Natural killer cell treated with Interleukin-12 subunit alpha and Interleukin-12 subunit beta and Interleukin-15 and Interleukin-18, amount 100 ng/mL, for 72 hours (primary cell): ENCODE data around the gene SMAP2. TPM values are rescaled to one million over a fixed set of nuclear protein-coding genes. Genes with fewer than 3 reads are reported as not detected.
"Not testable (repeated sequence)": the region's sequence is repeated elsewhere in the genome, so short reads cannot be mapped to it uniquely, and the experiment has no call there.

Source experiments
- ATAC-seq, 2 donors: fragments of 150-1000 bp; cut with Tn5 transposase in 1 of 2; sonication (Bioruptor Pico), chemical (Tn5 transposase) in 1 of 2; 2 replicates each; pipeline ENCODE4 v1.10.0; 2021
- DNase-seq: peaks from one replicate; pipeline ENCODE4 v3.0.0; 2022; ENCODE audit warnings: low spot score
- H3K27ac Mint-ChIP-seq, 2 donors: 1 replicate in 1 of 2; 2 replicates in 1 of 2; pipeline ENCODE4 v1.8.0; 2022; ENCODE audit warnings: mixed read lengths in 2 of 2, mild to moderate bottlenecking in 1 of 2, moderate library complexity in 1 of 2
- H3K27me3 Mint-ChIP-seq, 2 donors: 1 replicate in 1 of 2; 2 replicates in 1 of 2; pipeline ENCODE4 v1.8.0; 2022; ENCODE audit warnings: mixed read lengths in 2 of 2
- H3K36me3 Mint-ChIP-seq: one replicate; pipeline ENCODE4 v1.8.0; 2022; ENCODE audit warnings: mixed read lengths
- H3K4me1 Mint-ChIP-seq, 2 donors: 1 replicate in 1 of 2; 2 replicates in 1 of 2; pipeline ENCODE4 v1.8.0; 2022; ENCODE audit warnings: low read depth in 2 of 2, mixed read lengths in 2 of 2, mild to moderate bottlenecking in 1 of 2
- H3K4me3 Mint-ChIP-seq: one replicate; pipeline ENCODE4 v1.8.0; 2022; ENCODE audit warnings: mixed read lengths
- H3K9me3 Mint-ChIP-seq: 2 replicates; pipeline ENCODE4 v1.8.0; 2022; ENCODE audit warnings: mixed read lengths
- total RNA-seq, 2 donors: library from RNA; stranded (reverse); gene quantifications; one replicate each; pipeline ENCODE4 v1.2.3, GENCODE V29; 2022

Gene SMAP2
- total RNA-seq, 2 donors from 2014 or later: 132 to 158 TPM

DNA sequence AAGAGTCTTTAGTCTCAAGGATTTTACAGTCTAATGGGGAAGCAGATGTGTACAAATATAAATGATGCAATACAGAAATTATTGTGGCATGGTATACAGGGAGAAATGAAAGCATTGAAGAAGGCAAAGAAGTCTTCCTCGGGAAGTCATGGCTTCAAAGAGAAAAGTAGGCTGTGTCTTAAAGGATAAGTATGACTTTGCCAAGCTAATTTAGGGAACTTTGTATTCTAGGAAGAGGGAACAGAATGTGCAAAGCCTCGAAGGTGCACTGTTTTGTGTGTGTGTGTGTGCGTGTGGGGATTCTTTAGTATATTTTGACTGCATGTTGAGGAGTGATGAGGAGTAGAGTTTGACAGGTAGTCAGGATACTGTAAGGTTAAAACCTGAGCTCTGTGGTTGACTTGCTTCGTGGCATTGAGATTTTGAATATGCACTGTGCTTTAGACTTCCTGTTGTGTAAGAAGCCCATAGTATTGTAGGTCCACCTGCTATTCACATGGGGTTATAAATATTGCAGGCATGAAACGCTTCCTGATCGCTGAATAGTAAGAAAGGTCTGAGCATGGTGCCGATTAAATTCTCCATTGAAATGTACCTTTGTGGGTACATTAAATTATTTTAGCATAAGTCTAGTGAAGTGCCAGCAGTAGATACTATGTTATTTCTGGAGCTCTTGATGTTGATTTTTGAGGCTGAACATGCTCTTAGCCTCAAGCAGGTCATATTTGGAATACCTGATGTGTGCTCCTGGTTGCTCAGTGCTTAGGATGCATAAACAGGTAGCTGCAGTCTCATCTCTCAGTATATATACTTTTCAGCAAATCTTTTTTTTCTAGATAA, 8.0 kb downstream of the SMAP2 start:
- DNase-seq (no peak), ATAC-seq (peak; percentile 38 to 60)
- peak overlapping the region; percentile 88 for H3K4me3 Mint-ChIP-seq
- peaks cover 62 to 80% of the 10 kb centered on the region in 2 donors for H3K4me1 Mint-ChIP-seq
- peak overlapping the region; percentile 99 for H3K27ac Mint-ChIP-seq
- H3K9me3 Mint-ChIP-seq: no peaks in the 10 kb centered on the region
- no peaks in the 10 kb centered on the region for H3K27me3 Mint-ChIP-seq
- peaks cover 15% of the 10 kb centered on the region for H3K36me3 Mint-ChIP-seq

DNA sequence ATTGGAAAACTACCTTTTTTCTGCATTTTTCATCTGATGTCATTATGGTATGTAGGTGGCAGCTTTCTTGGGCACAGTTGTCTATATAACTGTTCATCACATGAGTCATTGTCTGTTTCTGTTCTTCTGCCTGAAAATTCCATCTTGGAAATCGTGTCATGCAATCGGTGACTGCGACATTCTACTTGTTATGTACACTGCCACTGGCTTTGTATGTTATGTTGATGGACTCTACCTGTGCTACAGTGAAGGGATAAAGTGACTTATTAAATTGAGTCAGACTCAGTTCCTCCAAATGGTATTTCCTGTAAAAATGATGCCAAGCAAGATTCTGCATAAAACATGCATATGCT, 8.6 kb downstream of the SMAP2 start:
- H3K27ac Mint-ChIP-seq: peak overlapping the region; percentile 99

DNA sequence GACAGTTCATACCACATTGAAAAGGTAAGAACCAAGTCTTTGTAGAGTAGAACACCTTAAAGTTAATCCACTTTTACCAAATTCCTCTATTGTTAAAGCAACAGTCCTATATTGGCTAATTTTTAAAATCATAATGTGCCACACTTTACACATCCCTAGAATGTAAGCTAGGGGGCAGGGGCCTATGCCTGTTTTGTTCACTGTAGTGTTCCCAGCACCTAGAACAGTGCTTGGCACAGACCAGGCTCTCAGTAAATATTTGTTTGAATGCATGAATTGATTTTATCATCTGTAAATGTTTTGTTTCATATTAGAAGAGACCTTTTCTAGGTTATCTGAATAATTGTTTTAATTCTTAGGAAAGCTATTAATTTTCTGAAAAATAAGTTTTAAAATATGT, 9.1 kb downstream of the SMAP2 start:
- Mint-ChIP-seq H3K4me3 (peak overlapping the region; percentile 88), H3K36me3 (peaks cover 10% of the 10 kb centered on the region), H3K9me3 (no peaks in the 10 kb centered on the region), H3K27ac (peak overlapping the region; percentile 99), H3K4me1 (peaks cover 62 to 70% of the 10 kb centered on the region in 2 donors), H3K27me3 (no peaks in the 10 kb centered on the region)
- ATAC-seq: no peak
- DNase-seq: no peak

More for the DNA sequence above, 8.6 kb downstream of the SMAP2 start:
- peaks cover 63 to 75% of the 10 kb centered on the region in 2 donors for H3K4me1 Mint-ChIP-seq
- DNase-seq (no peak), ATAC-seq (no peak)
- peak overlapping the region; percentile 88 for H3K4me3 Mint-ChIP-seq
- H3K9me3 Mint-ChIP-seq: no peaks in the 10 kb centered on the region
- no peaks in the 10 kb centered on the region for H3K27me3 Mint-ChIP-seq
- H3K36me3 Mint-ChIP-seq: peaks cover 13% of the 10 kb centered on the region

DNA sequence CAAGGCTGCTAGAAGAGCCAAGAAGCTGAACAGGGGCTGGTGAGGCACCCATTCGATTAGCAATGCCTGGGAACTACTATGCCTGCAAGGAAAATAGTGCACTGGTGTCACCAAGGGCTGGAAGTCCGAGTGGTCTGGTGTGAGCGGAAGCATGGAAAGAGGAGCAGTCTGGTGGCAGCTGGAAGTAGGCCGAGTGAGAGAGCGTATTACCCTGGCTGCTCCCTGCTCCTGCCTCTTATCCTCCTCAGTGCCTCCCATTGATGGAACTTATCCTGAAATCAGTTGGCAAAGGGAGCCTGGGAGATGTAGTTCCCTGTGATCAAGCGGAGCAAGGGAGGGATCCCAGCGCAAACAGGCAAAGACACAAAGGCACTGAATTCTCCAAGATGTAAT, 9.6 kb downstream of the SMAP2 start:
- Mint-ChIP-seq H3K36me3 (peaks cover 10% of the 10 kb centered on the region), H3K27ac (peak overlapping the region; percentile 99), H3K4me3 (peak overlapping the region; percentile 88), H3K4me1 (peaks cover 61 to 68% of the 10 kb centered on the region in 2 donors), H3K27me3 (no peaks in the 10 kb centered on the region), H3K9me3 (no peaks in the 10 kb centered on the region)
- DNase-seq (no peak), ATAC-seq (no peak)

DNA sequence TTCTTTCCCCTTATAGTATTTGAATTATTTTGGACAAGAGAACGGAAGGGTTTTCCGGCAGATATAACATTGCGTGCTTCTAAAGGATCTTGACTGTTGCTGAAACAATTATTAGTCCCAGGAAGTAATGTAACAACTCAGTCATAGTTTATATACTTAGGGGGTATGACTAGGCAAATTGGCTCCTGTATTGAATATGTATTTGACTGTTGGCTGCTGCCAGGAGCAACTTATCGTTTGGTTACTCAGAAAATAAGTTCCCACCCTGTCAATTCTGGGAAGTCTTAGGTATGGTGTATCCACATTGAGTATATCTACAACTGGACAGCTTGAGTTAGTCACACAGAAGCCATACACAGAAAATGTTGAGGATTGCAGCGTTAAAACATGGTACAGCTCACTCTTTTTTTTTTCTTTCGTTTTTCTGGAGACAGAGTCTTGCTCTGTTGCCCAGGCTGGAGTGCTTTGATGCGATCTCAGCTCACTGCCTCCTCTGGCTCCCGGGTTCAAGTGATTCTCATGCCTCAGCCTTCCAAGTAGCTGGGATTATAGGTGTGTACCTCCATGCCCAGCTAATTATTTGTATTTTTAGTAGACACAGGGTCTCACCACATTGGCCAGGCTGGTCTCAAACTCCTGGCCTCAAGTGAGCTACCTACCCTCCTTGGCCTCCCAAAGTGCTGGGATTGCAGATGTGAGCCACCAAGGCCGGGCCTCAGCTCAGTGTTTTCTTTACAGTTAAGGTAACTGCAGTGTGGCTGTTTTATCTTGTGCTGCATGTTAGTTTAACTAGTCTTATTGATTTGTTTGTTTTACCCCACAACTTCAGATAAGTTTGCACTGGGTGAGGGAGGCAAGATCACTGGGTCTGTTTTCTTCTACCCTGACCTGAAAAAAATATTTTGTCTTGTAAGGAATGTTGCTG, 10.2 kb downstream of the SMAP2 start:
- H3K4me3 Mint-ChIP-seq: peak overlapping the region; percentile 88
- peaks cover 12% of the 10 kb centered on the region for H3K36me3 Mint-ChIP-seq
- DNase-seq: no peak
- no peaks in the 10 kb centered on the region for H3K27me3 Mint-ChIP-seq
- peaks cover 62 to 68% of the 10 kb centered on the region in 2 donors for H3K4me1 Mint-ChIP-seq
- ATAC-seq: peak; percentile 37 to 69
- H3K9me3 Mint-ChIP-seq: no peaks in the 10 kb centered on the region
- H3K27ac Mint-ChIP-seq: peak overlapping the region; percentile 99

DNA sequence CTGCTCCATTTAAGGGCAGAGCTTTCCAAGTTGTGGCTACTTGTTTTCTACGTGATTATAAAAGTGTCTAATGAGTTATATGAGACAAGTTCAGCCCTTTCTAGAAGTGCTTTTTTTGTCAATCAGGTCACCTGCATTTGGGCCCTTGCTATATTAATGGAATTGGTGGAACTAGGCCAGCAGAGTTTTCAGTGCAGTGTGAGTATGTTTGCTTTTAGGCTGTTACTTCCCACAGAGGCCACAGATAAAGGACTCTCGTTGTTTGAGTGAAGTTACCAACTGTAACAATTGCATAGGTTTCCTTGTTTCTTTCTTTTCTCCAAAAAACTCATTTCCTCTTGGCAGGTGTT, 10.9 kb downstream of the SMAP2 start:
- Mint-ChIP-seq H3K27me3 (no peaks in the 10 kb centered on the region), H3K27ac (peak overlapping the region; percentile 99), H3K4me1 (peaks cover 68 to 70% of the 10 kb centered on the region in 2 donors), H3K4me3 (peak overlapping the region; percentile 88), H3K9me3 (no peaks in the 10 kb centered on the region), H3K36me3 (peaks cover 19% of the 10 kb centered on the region)
- DNase-seq (no peak), ATAC-seq (no peak)

DNA sequence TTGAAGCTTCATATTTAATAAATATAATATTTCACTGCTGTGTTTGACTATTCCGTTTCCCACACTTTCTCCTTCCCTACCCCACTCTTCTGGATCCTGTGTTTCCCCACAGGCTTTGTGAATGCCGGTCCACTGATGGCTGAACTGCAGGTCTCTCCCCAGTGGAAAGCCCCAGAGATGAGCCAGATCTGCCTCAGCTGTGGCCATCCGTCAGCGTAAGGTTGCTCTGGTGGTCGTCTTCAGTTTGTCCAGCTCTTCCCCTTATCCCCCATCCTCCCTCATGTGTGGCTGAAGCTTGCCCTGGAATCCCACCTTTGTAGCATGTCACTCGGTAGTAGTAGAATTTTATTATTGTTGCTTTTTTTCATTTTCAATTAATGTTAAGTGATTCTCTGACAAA, 11.4 kb downstream of the SMAP2 start:
- H3K9me3 Mint-ChIP-seq: no peaks in the 10 kb centered on the region
- H3K27me3 Mint-ChIP-seq: no peaks in the 10 kb centered on the region
- ATAC-seq (no peak), DNase-seq (no peak)
- H3K4me1 Mint-ChIP-seq: peaks cover 73 to 75% of the 10 kb centered on the region in 2 donors
- H3K36me3 Mint-ChIP-seq: peaks cover 24% of the 10 kb centered on the region
- peak overlapping the region; percentile 88 for H3K4me3 Mint-ChIP-seq
- peak overlapping the region; percentile 99 for H3K27ac Mint-ChIP-seq

DNA sequence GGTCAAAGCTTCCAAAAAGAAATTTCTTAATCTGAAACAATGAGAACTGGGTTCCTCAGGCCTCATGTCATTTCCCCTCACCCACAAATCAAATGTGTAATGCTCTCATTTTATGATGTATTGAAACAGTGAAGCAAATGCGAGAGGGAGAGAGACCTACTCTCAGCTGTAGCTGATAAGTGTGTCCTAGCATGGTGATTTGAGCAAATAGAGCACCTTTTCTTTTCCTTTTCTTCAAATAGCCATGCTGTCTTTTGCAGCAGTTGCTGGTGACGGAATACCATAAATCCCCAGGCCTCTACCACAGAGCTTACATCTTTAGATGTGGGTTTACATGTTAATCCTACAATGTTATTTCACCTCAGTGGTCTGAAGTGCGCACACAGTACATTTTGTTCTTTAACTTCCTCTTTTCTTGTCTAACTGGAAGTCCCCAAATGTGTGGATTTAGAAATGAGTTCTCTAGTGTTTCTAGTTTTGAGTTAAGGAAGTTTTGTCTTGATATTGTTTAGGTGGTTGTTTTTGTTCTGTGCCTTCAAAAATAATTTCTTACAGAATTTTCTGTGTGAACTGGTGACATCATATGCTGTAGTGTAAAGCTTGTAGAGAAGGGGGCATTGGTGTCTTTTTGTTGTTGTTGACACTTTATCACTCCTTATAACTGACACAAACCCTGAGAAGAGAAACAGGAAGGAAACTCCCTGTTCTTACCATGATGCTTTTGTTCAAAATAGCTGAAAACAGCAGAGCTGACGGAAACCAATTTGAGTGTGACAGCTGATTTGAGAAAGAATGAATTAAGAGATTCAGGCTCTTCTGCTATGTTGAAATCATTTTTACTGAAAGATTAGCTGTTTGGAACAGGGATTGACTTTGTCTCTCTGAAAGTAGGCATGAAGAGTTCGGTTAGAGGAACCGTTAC, 12.2 kb downstream of the SMAP2 start:
- Mint-ChIP-seq H3K4me3 (peak overlapping the region; percentile 88), H3K27me3 (no peaks in the 10 kb centered on the region), H3K27ac (peak overlapping the region; percentile 99), H3K4me1 (peaks cover 78 to 82% of the 10 kb centered on the region in 2 donors), H3K36me3 (peaks cover 27% of the 10 kb centered on the region), H3K9me3 (no peaks in the 10 kb centered on the region)
- DNase-seq: peak; percentile 71
- ATAC-seq: peak; percentile 78 to 90

DNA sequence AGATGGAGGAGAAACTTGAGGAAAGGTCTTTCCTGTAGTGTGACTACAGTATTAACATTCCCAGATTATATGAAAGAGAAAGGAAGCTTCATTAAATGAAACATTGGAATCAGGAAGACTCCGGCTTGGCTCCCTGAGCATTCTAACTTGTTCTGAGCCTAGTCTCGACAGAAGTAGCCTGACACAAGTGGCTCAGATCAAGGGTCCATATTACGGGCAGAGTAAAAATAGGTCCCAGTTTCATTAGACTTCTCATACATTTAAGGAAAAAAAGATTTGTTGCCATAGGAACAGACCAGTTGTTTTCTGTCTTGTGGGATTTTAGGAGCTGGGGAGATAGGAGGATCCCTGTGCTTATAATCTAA, 12.8 kb downstream of the SMAP2 start:
- Mint-ChIP-seq H3K36me3 (peaks cover 23% of the 10 kb centered on the region), H3K27me3 (no peaks in the 10 kb centered on the region), H3K9me3 (no peaks in the 10 kb centered on the region), H3K4me1 (peaks cover 78 to 82% of the 10 kb centered on the region in 2 donors), H3K27ac (peak overlapping the region; percentile 99), H3K4me3 (peak overlapping the region; percentile 88)
- no peak for ATAC-seq
- no peak for DNase-seq

DNA sequence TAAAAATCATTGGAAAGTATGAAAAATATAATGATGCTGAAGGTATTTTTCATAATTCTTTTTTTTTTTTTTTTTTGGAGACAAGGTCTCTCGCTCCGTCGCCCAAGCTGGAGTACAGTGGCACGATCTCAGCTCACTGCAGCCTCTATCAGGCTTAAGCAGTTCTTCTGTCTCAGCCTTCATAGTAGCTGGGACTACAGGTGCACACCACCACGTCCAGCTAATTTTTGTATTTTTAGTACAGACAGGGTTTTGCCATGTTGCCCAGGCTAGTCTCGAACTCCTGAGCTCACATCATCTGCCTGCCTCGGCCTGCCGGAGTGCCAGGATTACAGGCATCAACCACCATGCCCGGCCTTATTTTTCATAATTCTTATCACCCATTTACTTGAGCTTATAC, 13.3 kb downstream of the SMAP2 start:
- Mint-ChIP-seq H3K4me1 (peaks cover 77 to 82% of the 10 kb centered on the region in 2 donors), H3K4me3 (peak overlapping the region; percentile 70), H3K9me3 (no peaks in the 10 kb centered on the region), H3K36me3 (peaks cover 23% of the 10 kb centered on the region), H3K27ac (peak overlapping the region; percentile 99), H3K27me3 (no peaks in the 10 kb centered on the region)
- ATAC-seq (no peak), DNase-seq (no peak)

DNA sequence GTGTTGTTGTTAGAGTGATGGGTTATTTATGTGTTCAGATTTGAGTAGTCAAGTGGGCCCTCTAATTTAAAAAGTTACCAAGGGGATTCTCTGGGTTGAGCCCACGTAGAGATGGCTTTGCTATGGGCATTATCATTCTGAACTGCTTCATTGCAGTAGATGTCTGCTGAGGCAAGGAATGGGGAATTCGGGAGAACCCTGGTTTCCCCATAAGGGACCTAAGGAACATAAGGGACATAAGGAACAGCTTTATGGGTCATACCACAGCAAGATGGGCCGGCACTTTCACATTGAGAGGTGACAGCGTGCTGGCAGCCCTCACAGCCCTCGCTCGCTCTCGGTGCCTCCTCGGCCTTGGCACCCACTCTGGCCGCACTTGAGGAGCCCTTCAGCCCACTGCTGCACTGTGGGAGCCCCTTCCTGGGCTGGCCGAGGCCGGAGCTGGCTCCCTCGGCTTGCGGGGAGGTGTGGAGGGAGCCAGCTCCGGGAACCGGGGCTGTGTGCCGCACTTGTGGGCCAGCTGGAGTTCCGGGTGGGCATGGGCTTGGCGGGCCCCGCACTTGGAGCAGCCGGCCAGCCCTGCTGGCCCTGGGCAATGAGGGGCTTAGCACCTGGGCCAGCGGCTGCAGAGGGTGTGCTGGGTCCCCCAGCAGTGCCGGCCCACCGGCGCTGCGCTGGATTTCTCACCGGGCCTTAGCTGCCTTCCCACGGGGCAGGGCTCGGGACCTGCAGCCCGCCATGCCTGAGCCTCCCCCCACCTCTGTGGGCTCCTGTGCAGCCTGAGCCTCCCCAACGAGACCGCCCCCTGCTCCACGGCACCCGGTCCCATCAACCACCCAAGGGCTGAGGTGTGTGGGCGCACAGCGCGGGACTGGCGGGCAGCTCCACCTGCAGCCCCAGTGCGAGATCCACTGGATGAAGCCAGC, 14.1 kb downstream of the SMAP2 start:
- Mint-ChIP-seq H3K36me3 (peaks cover 23% of the 10 kb centered on the region), H3K4me1 (peaks cover 75 to 78% of the 10 kb centered on the region in 2 donors), H3K27ac (peak overlapping the region; percentile 99), H3K4me3 (peak overlapping the region; percentile 83)
- ATAC-seq, H3K27me3 Mint-ChIP-seq, DNase-seq, H3K9me3 Mint-ChIP-seq: not testable (repeated sequence)

DNA sequence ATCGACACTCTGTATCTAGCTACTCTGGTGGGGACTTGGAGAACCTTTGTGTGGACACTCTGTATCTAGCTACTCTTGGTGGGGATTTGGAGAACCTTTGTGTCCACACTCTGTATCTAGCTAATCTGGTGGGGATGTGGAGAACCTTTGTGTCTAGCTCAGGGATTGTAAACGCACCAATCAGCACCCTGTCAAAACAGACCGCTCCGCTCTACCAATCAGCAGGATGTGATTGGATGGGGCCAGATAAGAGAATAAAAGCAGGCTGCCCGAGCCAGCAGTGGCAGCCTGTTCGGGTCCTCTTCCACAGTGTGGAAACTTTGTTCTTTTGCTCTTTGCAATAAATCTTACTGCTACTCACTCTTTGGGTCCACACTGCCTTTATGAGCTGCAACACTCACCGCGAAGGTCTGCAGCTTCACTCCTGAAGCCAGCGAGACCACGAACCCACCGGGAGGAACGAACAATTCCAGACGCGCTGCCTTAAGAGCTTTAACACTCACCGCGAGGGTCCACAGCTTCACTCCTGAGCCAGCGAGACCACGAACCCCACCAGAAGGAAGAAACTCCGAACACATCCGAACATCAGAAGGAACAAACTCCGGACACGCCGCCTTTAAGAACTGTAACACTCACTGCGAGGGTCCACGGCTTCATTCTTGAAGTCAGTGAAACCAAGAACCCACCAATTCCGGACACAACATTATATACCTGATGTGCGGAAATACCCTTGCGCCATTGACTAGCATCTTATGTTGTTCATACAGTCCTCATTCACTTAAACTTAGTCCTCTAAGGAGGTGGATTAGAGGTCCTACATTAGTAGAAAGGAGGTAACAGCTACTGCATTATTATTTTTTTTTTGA, 15.2 kb downstream of the SMAP2 start:
- Mint-ChIP-seq H3K4me3 (peak overlapping the region; percentile 83), H3K27ac (peak overlapping the region; percentile 93 to 96), H3K36me3 (peaks cover 29% of the 10 kb centered on the region), H3K4me1 (peaks cover 70 to 72% of the 10 kb centered on the region in 2 donors)
- H3K27me3 Mint-ChIP-seq, ATAC-seq, H3K9me3 Mint-ChIP-seq, DNase-seq: not testable (repeated sequence)
